Stimulated activated naive CD8-positive, alpha-beta T cell treated with anti-CD3 and anti-CD28 coated beads, Interleukin-15, Interleukin-2, amounts not matched to agents 100 U/mL and 50 U/mL, for 24 hours (primary cell): ENCODE results near the gene ARHGAP22.

ENCODE experiments used
- ATAC-seq: fragments of 150-1000 bp; cut with Tn5 transposase; one replicate; pipeline ENCODE4 v1.10.0; 2021
- DNase-seq: peaks from one replicate; pipeline ENCODE4 v3.0.0; 2021

Gene ARHGAP22

GRCh38 chr10:48463318-48464003, 141.4 kb downstream of the ARHGAP22 start:
- no peak for ATAC-seq
- DNase-seq: no peak

- ATAC-seq (no peak), DNase-seq (no peak)
Observed at GRCh38 chr10:48462482-48463020, 142.3 kb downstream of the ARHGAP22 start.

DNA sequence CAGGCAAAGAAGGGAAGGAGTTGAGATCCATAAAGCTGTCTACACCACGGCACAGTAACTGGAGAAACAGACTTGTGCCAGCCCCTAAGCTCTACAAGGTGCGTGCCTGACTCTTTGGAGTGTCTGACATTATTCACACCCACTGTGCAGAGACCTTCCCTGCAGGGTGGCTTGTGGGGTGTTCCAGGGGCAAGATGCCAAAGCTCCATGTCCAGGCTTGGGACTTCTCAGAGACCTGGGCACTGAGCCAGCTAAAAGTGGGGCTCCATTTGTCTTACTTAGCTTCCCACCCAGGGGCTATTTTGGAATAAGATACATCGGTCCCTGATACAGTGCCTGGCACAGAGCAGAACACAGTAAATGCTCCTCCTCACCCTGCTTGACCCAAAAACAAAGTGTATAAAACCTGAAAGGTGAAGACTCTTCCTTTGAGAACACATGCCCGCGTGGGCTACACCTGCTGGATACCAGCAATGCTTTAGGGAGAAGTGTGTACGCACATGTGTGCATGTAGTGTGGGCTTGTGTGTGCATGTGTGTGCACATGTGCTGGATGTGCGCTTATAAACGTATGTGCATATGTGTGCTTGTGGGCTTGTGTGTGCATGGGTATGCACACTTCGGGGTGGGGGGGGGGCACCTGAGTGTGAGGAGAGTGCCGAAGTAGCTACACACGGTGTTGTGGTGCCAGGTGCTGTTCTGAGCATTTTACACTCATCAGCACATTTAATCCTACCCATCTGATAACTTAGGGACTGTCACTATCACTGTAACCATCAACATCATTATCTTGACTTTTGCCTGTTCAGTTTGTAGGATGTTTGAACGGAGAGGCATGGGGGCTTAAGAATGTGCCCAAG, 143.0 kb downstream of the ARHGAP22 start:
- no peak for DNase-seq
- no peak for ATAC-seq

GRCh38 chr10:48460182-48460581, 144.7 kb downstream of the ARHGAP22 start:
- ATAC-seq (no peak), DNase-seq (no peak)

GRCh38 chr10:48459270-48460150, 145.4 kb downstream of the ARHGAP22 start:
- DNase-seq (no peak), ATAC-seq (no peak)

DNA sequence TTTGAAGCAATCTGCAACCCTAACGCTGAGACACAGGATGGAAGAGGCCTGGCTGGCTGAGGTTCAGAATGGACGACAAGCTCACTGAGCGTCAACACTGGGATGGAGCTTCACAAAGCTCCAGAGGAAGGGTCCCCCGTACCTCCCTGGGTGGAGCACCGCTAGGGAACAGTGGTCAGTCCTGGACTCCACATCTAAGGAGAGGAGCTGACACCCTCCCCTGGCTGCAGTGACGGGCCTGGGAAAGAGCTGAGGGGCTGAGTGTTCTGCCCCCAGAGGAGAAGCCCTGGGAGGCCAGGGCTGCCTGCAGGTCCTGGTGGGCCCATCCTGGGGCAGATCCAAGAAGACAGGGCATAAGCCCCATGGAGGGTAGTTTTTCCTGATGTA, 146.2 kb downstream of the ARHGAP22 start:
- ATAC-seq (no peak), DNase-seq (no peak)

GRCh38 chr10:48457949-48458661, 146.8 kb downstream of the ARHGAP22 start:
- DNase-seq (no peak), ATAC-seq (no peak)

DNA sequence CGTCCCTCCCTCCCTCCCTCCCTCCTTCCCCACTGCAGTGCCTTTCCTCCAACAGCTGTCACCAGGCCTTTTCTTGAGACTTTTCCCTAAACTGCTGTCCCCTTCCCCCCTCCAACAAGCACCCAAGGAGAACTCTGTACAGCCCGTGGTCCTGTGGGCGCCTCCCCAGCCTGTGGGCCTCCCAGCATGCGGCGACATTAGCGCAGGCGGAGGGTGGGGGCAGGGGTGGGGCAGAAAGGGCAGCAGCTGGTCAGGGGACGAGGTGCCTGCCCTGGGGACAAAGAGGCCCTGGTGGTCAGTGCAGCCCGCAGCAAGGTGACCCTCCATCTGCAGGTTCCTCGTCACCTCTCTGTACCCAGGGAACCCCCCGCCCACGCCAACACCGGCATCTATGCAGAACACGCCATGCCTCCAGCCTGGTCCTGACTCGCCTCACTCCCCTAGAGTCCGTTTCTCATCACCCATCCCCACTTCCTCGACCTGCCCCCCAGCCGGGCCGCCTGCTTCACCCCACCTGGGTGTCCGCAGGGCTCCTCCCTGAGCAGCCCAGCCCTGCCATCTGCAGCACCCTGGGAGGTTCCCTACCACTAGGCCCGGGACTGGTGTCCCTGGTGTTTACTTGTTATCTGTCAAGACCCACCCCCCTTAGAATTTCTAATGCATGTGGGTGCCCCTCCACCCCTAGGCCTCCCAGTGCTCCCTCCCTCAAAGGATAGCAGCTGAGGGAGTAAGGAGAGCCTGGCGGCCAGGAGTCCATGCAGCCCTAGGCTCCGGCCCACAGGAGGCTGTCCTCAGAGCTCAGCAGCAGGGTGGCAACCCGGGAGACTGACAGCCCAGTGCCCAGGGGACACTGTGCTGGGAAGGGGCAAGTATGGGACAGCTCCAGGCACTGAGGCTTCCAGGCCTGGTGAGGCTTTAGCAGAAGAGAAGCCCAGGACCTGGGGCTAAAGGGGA, 147.8 kb downstream of the ARHGAP22 start:
- DNase-seq: peak; percentile 14
- ATAC-seq: no peak

- ATAC-seq (no peak), DNase-seq (no peak)
Observed at GRCh38 chr10:48456361-48456804, 148.5 kb downstream of the ARHGAP22 start.

- ATAC-seq (no peak), DNase-seq (no peak)
Observed at GRCh38 chr10:48455392-48456151, 149.3 kb downstream of the ARHGAP22 start.

DNA sequence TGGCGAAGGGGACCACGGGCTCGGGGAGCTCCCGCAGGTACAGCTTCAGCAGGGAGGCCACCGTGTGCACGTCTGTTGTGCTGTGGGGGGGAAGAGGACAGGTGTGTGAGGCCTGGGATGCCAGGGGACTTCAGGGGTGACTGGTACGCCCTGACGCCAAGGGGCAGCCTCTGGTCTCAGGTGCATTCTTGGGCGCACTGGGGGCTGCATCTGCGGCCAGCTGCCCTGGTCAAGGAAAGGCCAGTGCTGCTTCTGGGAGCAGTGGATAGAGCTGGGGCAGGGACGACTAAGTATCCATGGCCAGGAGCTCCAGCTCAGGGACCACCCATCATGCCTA, 149.8 kb downstream of the ARHGAP22 start:
- no peak for DNase-seq
- no peak for ATAC-seq

GRCh38 chr10:48454302-48455054, 150.4 kb downstream of the ARHGAP22 start:
- ATAC-seq: no peak
- no peak for DNase-seq

- DNase-seq (no peak), ATAC-seq (no peak)
Observed at GRCh38 chr10:48453451-48454301, 151.2 kb downstream of the ARHGAP22 start.

DNA sequence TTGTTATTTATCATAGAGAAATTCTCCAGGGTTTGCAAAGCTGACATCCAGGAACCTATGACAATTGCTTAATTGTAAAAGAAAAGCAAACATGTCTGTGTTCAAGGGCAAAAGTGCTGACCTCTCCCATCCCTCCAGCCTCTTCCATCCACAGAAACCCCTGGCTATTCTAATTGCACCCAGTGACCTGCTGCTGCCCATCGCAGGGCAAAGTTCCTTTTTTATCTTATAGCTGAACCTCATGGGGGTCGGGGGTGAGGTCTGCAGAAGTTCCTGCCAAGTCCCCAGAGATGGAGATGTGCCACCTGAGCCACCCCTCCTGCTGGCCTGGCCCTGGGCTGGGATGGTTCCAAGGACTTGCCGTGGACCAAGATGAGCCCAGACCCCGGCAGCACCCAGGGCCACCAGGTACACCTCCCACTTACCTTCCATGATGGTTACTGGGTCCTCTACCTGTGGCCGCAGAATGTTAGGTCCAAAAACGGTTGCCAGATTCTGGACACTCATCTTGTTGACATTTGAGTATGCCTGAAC, 151.9 kb downstream of the ARHGAP22 start:
- DNase-seq (no peak), ATAC-seq (no peak)

- ATAC-seq (no peak), DNase-seq (no peak)
Observed at GRCh38 chr10:48451969-48452878, 152.6 kb downstream of the ARHGAP22 start.

DNA sequence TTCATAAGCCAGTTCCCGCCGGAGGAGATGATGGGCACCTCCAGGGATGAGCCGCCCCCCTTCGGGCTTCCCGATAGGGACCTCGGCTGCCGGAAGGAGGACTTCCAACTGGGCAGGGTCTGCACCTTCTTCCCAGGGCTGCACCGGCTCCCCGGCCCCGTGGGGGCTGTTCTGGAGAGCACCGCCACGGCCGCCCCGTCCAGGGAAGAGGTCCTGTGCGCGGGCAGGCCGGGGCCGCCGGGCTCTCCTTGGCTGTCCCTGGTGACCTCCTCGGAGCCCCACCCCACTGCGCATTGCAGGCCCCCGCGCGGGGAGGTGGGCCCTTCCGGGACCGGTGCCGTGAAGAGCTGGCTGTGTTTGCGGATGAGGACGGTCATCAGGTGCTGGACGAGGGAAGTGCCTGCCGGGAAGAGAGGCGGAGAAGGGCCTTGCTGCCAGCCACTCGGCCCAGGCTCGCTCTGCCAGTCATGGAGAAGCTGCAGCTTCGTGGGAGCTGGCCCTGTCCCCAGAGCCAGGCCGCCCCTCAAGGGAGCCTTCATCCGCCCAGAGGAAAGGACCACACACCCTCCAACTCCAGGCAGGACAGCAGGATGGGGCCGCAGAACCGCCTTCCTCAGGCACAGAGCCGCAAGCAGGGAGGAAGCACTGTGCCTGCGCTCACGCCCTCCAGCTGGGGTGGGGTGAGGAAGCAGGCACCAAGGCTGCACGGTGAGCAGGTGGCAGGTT, 154.0 kb downstream of the ARHGAP22 start:
- ATAC-seq (no peak), DNase-seq (no peak)
